GM13977 (cell line): ENCODE results near the gene IL22RA1.

Experiments
- DNase-seq: peaks from one replicate; pipeline ENCODE4 v3.0.0; 2012; ENCODE audit warnings: low spot score
- CTCF ChIP-seq: IDR thresholded peaks from 2 replicates; pipeline ENCODE4 v1.5.1; 2012; ENCODE audit warnings: mild to moderate bottlenecking, control low read depth; ENCODE audit not compliant: insufficient read depth; ENCODE audit errors: extremely low read depth, missing control alignments
- in situ Hi-C: fragments of 300-500 bp; cut with MboI; formaldehyde crosslinking; loops from one replicate; pipeline ENCODE4 v1.12.0; 2022; ENCODE audit warnings: low sequenced_read_pairs, low pct_unique_long_range_greater_than_20kb, mixed read lengths, inconsistent platforms; ENCODE audit not compliant: unreplicated experiment

IL22RA1 gene

GRCh38 chr1:24130385-24130784 lies 12.6 kb downstream of the IL22RA1 start:
- no peak for DNase-seq
- no peak for TF ChIP-seq CTCF
- in situ Hi-C loops, result no loop called here

GRCh38 chr1:24127801-24128363 lies 15.1 kb downstream of the IL22RA1 start:
- no peak for TF ChIP-seq CTCF
- in situ Hi-C loops, result no loop called here
- no peak for DNase-seq

- no peak for TF ChIP-seq CTCF
- in situ Hi-C loops, result no loop called here
- no peak for DNase-seq
Measured at GRCh38 chr1:24127134-24127800, 15.7 kb downstream of the IL22RA1 start.

- DNase-seq, result no peak
- in situ Hi-C loops, result no loop called here
- no peak for TF ChIP-seq CTCF
Measured at GRCh38 chr1:24126672-24127023, 16.3 kb downstream of the IL22RA1 start.

GRCh38 chr1:24126018-24126671 lies 16.8 kb downstream of the IL22RA1 start:
- no peak for TF ChIP-seq CTCF
- no peak for DNase-seq
- in situ Hi-C loops, result no loop called here

- DNase-seq, result no peak
- in situ Hi-C loops, result no loop called here
- no peak for TF ChIP-seq CTCF
Measured at GRCh38 chr1:24125456-24125855, 17.5 kb downstream of the IL22RA1 start.
